Measurements from ENCODE around the gene BEST1. TPM values are rescaled to one million over a fixed set of nuclear protein-coding genes. Genes with fewer than 3 reads are reported as not detected.

Gene BEST1
- total RNA-seq, 4 donors from 2014 or later = 0.40 to 3.7 (median 2.6) TPM

- no peak overlapping the region for H3K4me3 ChIP-seq
- H3K27ac ChIP-seq = no peak overlapping the region
- no peak for TF ChIP-seq CTCF (IDR thresholded peaks at IDR 0.05)
- H3K9me3 ChIP-seq = no peaks in the 10 kb centered on the region
- H3K4me1 ChIP-seq = no peaks in the 10 kb centered on the region
- intact Hi-C loops (cut with DNase I; ENCODE audit: low total_unique reads) = no loop called here
- in situ Hi-C loops (cut with MboI; ENCODE audit: low pct_ligation_motif_present in 1 of 4, low pct_unique_long_range_greater_than_20kb in 1 of 4, low sequenced_read_pairs in 3 of 4) = no loop called here
- DNase-seq = no peak
- H3K27me3 ChIP-seq = no peaks in the 10 kb centered on the region
- H3K36me3 ChIP-seq = no peaks in the 10 kb centered on the region
- 84 to 91% methylated on average over 3 of the region's 3 CpGs for WGBS, 2 donors (ENCODE audit: low coverage in 1 of 2)
Measured at GRCh38 chr11:61930933-61931332, 19.2 kb upstream of the BEST1 start.

GRCh38 chr11:61935861-61936260 is 14.3 kb upstream of the BEST1 start:
- WGBS, 2 donors (ENCODE audit: low coverage in 1 of 2) = 78 to 85% methylated on average over 2 of the region's 2 CpGs
- Histone ChIP-seq H3K9me3 (peaks cover 0 to 4% of the 10 kb centered on the region in 2 donors), H3K27ac (no peak overlapping the region), H3K4me1 (no peaks in the 10 kb centered on the region), H3K27me3 (peaks cover 22% of the 10 kb centered on the region), H3K4me3 (no peak overlapping the region), H3K36me3 (no peaks in the 10 kb centered on the region)
- TF ChIP-seq CTCF (IDR thresholded peaks at IDR 0.05) (no peak), POLR2AphosphoS5 (IDR thresholded peaks at IDR 0.05) (no peak), POLR2A (IDR thresholded peaks at IDR 0.05) (no peak), EP300 (IDR thresholded peaks at IDR 0.05; ENCODE audit: low read depth) (no peak)
- intact Hi-C loops (cut with DNase I; ENCODE audit: low total_unique reads) (no loop called here), in situ Hi-C loops (cut with MboI; ENCODE audit: low pct_ligation_motif_present in 1 of 4, low pct_unique_long_range_greater_than_20kb in 1 of 4, low sequenced_read_pairs in 3 of 4) (no loop called here)
- no peak for DNase-seq

- Histone ChIP-seq H3K4me3 (no peak overlapping the region), H3K36me3 (no peaks in the 10 kb centered on the region), H3K27ac (no peak overlapping the region), H3K4me1 (no peaks in the 10 kb centered on the region), H3K9me3 (peaks cover 0 to 4% of the 10 kb centered on the region in 2 donors), H3K27me3 (peaks cover 22% of the 10 kb centered on the region)
- WGBS, 2 donors (ENCODE audit: low coverage in 1 of 2) = 86 to 92% methylated on average over 2 to 10 of the region's 10 CpGs
- DNase-seq = no peak
- intact Hi-C loops (cut with DNase I; ENCODE audit: low total_unique reads) (loop anchor here (10.0 kb wide), 1 partner anchor 144 kb away; no protein-coding TSS in a partner anchor), in situ Hi-C loops (cut with MboI; ENCODE audit: low pct_ligation_motif_present in 1 of 4, low pct_unique_long_range_greater_than_20kb in 1 of 4, low sequenced_read_pairs in 3 of 4) (loop anchor here in 2 of 4 donors (10.0 kb wide), 1 partner anchor 46 kb away; the partner anchor contains the start of gene FADS3 (in 2 of the 2))
- TF ChIP-seq POLR2A (IDR thresholded peaks at IDR 0.05) (no peak), POLR2AphosphoS5 (IDR thresholded peaks at IDR 0.05) (no peak), CTCF (IDR thresholded peaks at IDR 0.05) (no peak), EP300 (IDR thresholded peaks at IDR 0.05; ENCODE audit: low read depth) (no peak)
Measured at GRCh38 chr11:61940466-61940865, 9.7 kb upstream of the BEST1 start.

- in situ Hi-C loops (cut with MboI; ENCODE audit: low pct_ligation_motif_present in 1 of 4, low pct_unique_long_range_greater_than_20kb in 1 of 4, low sequenced_read_pairs in 3 of 4) = loop anchor here in 3 of 4 donors (5.0 to 10.0 kb wide), 2 partner anchors 48 to 50 kb away; partner anchors contain the start of gene FADS3 (in 2 of the 3)
- no peak overlapping the region for H3K27ac ChIP-seq
- peaks cover 7 to 14% (median 10%) of the 10 kb centered on the region in 4 donors for H3K4me1 ChIP-seq
- DNase-seq = no peak
- intact Hi-C loops (cut with DNase I; ENCODE audit: low total_unique reads) = loop anchor here (10.0 kb wide), 1 partner anchor 140 kb away; no protein-coding TSS in a partner anchor
- H3K36me3 ChIP-seq = no peaks in the 10 kb centered on the region
- no peak overlapping the region for H3K4me3 ChIP-seq
- WGBS, 2 donors (ENCODE audit: low coverage in 1 of 2) = 97% methylated on average over 9 of the region's 13 CpGs; no CpG with 5 or more reads in 1 of the 2 donors
- TF ChIP-seq POLR2AphosphoS5 (IDR thresholded peaks at IDR 0.05) (no peak), POLR2A (IDR thresholded peaks at IDR 0.05) (no peak), EP300 (IDR thresholded peaks at IDR 0.05; ENCODE audit: low read depth) (no peak)
- no peaks in the 10 kb centered on the region for H3K27me3 ChIP-seq
- H3K9me3 ChIP-seq = no peaks in the 10 kb centered on the region
Measured at GRCh38 chr11:61945191-61945590, 5.0 kb upstream of the BEST1 start.

GRCh38 chr11:61946894-61947293 is 3.3 kb upstream of the BEST1 start:
- Histone ChIP-seq H3K27me3 (no peaks in the 10 kb centered on the region), H3K9me3 (no peaks in the 10 kb centered on the region), H3K36me3 (no peaks in the 10 kb centered on the region), H3K27ac (no peak overlapping the region), H3K4me3 (no peak overlapping the region), H3K4me1 (peaks cover 7 to 14% (median 10%) of the 10 kb centered on the region in 4 donors)
- in situ Hi-C loops (cut with MboI; ENCODE audit: low pct_ligation_motif_present in 1 of 4, low pct_unique_long_range_greater_than_20kb in 1 of 4, low sequenced_read_pairs in 3 of 4) = loop anchor here in 3 of 4 donors (5.0 to 10.0 kb wide), 2 partner anchors 50 to 52 kb away; partner anchors contain the start of gene FADS3 (in 2 of the 3)
- intact Hi-C loops (cut with DNase I; ENCODE audit: low total_unique reads) = loop anchor here (2.0 to 10.0 kb wide), 2 partner anchors 50 to 138 kb away; no protein-coding TSS in a partner anchor
- no peak for DNase-seq
- TF ChIP-seq EP300 (IDR thresholded peaks at IDR 0.05; ENCODE audit: low read depth) = no peak
- no peak for TF ChIP-seq POLR2A (IDR thresholded peaks at IDR 0.05)
- no peak for TF ChIP-seq POLR2AphosphoS5 (IDR thresholded peaks at IDR 0.05)
- TF ChIP-seq CTCF (IDR thresholded peaks at IDR 0.05) = no peak
- 94 to 100% methylated on average over 3 to 5 of the region's 5 CpGs for WGBS, 2 donors (ENCODE audit: low coverage in 1 of 2)
